Effector memory CD8-positive, alpha-beta T cell (primary cell): Measurements from ENCODE around the gene BCL11A.

Experiments used
- ATAC-seq: fragments of 150-1000 bp; cut with Tn5 transposase; replicated peaks from 2 replicates; pipeline ENCODE4 v1.10.0; 2021; ENCODE audit warnings: mild to moderate bottlenecking, moderate library complexity
- DNase-seq, 3 experiments: peaks; one replicate each; pipeline ENCODE4 v3.0.0; 2021
- H3K27ac Mint-ChIP-seq, 2 donors: one replicate each; pipeline ENCODE4 v1.8.0; 2022; ENCODE audit warnings: mild to moderate bottlenecking in 2 of 2, mixed read lengths in 2 of 2, moderate library complexity in 2 of 2
- H3K27me3 Mint-ChIP-seq, 2 donors: one replicate each; pipeline ENCODE4 v1.8.0; 2022; ENCODE audit warnings: mixed read lengths in 2 of 2
- H3K36me3 Mint-ChIP-seq: one replicate; pipeline ENCODE4 v1.8.0; 2022; ENCODE audit warnings: mild to moderate bottlenecking, moderate library complexity, mixed read lengths; ENCODE audit not compliant: insufficient read depth
- H3K4me1 Mint-ChIP-seq, 2 donors: one replicate each; pipeline ENCODE4 v1.8.0; 2022; ENCODE audit warnings: low read depth in 2 of 2, mixed read lengths in 2 of 2
- H3K4me3 Mint-ChIP-seq, 2 donors: one replicate each; pipeline ENCODE4 v1.8.0; 2022; ENCODE audit warnings: mild to moderate bottlenecking in 2 of 2, mixed read lengths in 2 of 2, moderate library complexity in 2 of 2
- H3K9me3 Mint-ChIP-seq, 2 donors: one replicate each; pipeline ENCODE4 v1.8.0; 2022; ENCODE audit warnings: mixed read lengths in 2 of 2

BCL11A gene

GRCh38 chr2:60533101-60534051, 20.1 kb downstream of the BCL11A start:
- Mint-ChIP-seq H3K4me1 (peaks cover 0 to 4% of the 10 kb centered on the region in 2 donors), H3K9me3 (no peaks in the 10 kb centered on the region), H3K4me3 (no peak overlapping the region), H3K36me3 (no peaks in the 10 kb centered on the region), H3K27me3 (peaks cover 66 to 75% of the 10 kb centered on the region in 2 donors), H3K27ac (no peak overlapping the region)
- no peak for DNase-seq
- ATAC-seq = no peak

- peaks cover 75 to 76% of the 10 kb centered on the region in 2 donors for H3K27me3 Mint-ChIP-seq
- DNase-seq (no peak), ATAC-seq (no peak)
- peaks cover 0 to 4% of the 10 kb centered on the region in 2 donors for H3K4me1 Mint-ChIP-seq
- H3K4me3 Mint-ChIP-seq = no peak overlapping the region
- no peaks in the 10 kb centered on the region for H3K36me3 Mint-ChIP-seq
- H3K9me3 Mint-ChIP-seq = no peaks in the 10 kb centered on the region
- no peak overlapping the region for H3K27ac Mint-ChIP-seq
Measured at GRCh38 chr2:60532421-60532820, 21.0 kb downstream of the BCL11A start.

GRCh38 chr2:60531701-60532133, 21.7 kb downstream of the BCL11A start:
- no peak for ATAC-seq
- no peak overlapping the region for H3K4me3 Mint-ChIP-seq
- no peaks in the 10 kb centered on the region for H3K9me3 Mint-ChIP-seq
- H3K4me1 Mint-ChIP-seq = peaks cover 0 to 4% of the 10 kb centered on the region in 2 donors
- no peak overlapping the region for H3K27ac Mint-ChIP-seq
- peaks cover 81 to 82% of the 10 kb centered on the region in 2 donors for H3K27me3 Mint-ChIP-seq
- DNase-seq = no peak
- no peaks in the 10 kb centered on the region for H3K36me3 Mint-ChIP-seq

- no peak overlapping the region for H3K4me3 Mint-ChIP-seq
- no peak for ATAC-seq
- DNase-seq = no peak
Measured at GRCh38 chr2:60530660-60531281, 22.7 kb downstream of the BCL11A start.

GRCh38 chr2:60529785-60530627, 23.4 kb downstream of the BCL11A start:
- H3K27ac Mint-ChIP-seq = no peak overlapping the region
- DNase-seq (no peak), ATAC-seq (no peak)
- no peaks in the 10 kb centered on the region for H3K9me3 Mint-ChIP-seq
- H3K4me1 Mint-ChIP-seq = peaks cover 0 to 4% of the 10 kb centered on the region in 2 donors
- peaks cover 66% of the 10 kb centered on the region in 2 donors for H3K27me3 Mint-ChIP-seq
- H3K36me3 Mint-ChIP-seq = no peaks in the 10 kb centered on the region
- no peak overlapping the region for H3K4me3 Mint-ChIP-seq

More at GRCh38 chr2:60530660-60531281, 22.7 kb downstream of the BCL11A start:
- H3K27ac Mint-ChIP-seq = no peak overlapping the region
- H3K36me3 Mint-ChIP-seq = no peaks in the 10 kb centered on the region
- H3K27me3 Mint-ChIP-seq = peaks cover 73 to 74% of the 10 kb centered on the region in 2 donors
- H3K9me3 Mint-ChIP-seq = no peaks in the 10 kb centered on the region
- peaks cover 0 to 4% of the 10 kb centered on the region in 2 donors for H3K4me1 Mint-ChIP-seq

GRCh38 chr2:60529136-60529784, 24.2 kb downstream of the BCL11A start:
- no peaks in the 10 kb centered on the region for H3K9me3 Mint-ChIP-seq
- H3K4me1 Mint-ChIP-seq = peaks cover 0 to 4% of the 10 kb centered on the region in 2 donors
- H3K36me3 Mint-ChIP-seq = no peaks in the 10 kb centered on the region
- H3K27me3 Mint-ChIP-seq = peaks cover 61 to 66% of the 10 kb centered on the region in 2 donors
- no peak overlapping the region for H3K27ac Mint-ChIP-seq
- no peak overlapping the region for H3K4me3 Mint-ChIP-seq
- DNase-seq (no peak), ATAC-seq (no peak)

GRCh38 chr2:60528281-60529020, 25.0 kb downstream of the BCL11A start:
- peaks cover 0 to 4% of the 10 kb centered on the region in 2 donors for H3K4me1 Mint-ChIP-seq
- H3K4me3 Mint-ChIP-seq = no peak overlapping the region
- H3K36me3 Mint-ChIP-seq = no peaks in the 10 kb centered on the region
- no peak for DNase-seq
- no peak overlapping the region for H3K27ac Mint-ChIP-seq
- peaks cover 66 to 69% of the 10 kb centered on the region in 2 donors for H3K27me3 Mint-ChIP-seq
- H3K9me3 Mint-ChIP-seq = no peaks in the 10 kb centered on the region
- ATAC-seq = no peak

GRCh38 chr2:60527762-60528161, 25.7 kb downstream of the BCL11A start:
- H3K27me3 Mint-ChIP-seq = peaks cover 63 to 65% of the 10 kb centered on the region in 2 donors
- no peak overlapping the region for H3K27ac Mint-ChIP-seq
- H3K4me3 Mint-ChIP-seq = no peak overlapping the region
- no peaks in the 10 kb centered on the region for H3K36me3 Mint-ChIP-seq
- no peak for DNase-seq
- ATAC-seq = no peak
- H3K9me3 Mint-ChIP-seq = no peaks in the 10 kb centered on the region
- peaks cover 0 to 4% of the 10 kb centered on the region in 2 donors for H3K4me1 Mint-ChIP-seq

GRCh38 chr2:60526623-60527022, 26.8 kb downstream of the BCL11A start:
- DNase-seq (no peak), ATAC-seq (no peak)
- H3K9me3 Mint-ChIP-seq = no peaks in the 10 kb centered on the region
- no peak overlapping the region for H3K27ac Mint-ChIP-seq
- peaks cover 0 to 1% of the 10 kb centered on the region in 2 donors for H3K4me1 Mint-ChIP-seq
- peaks cover 65 to 66% of the 10 kb centered on the region in 2 donors for H3K27me3 Mint-ChIP-seq
- H3K36me3 Mint-ChIP-seq = peaks cover 3% of the 10 kb centered on the region
- H3K4me3 Mint-ChIP-seq = no peak overlapping the region

GRCh38 chr2:60525899-60526298, 27.6 kb downstream of the BCL11A start:
- Mint-ChIP-seq H3K27me3 (peaks cover 64 to 66% of the 10 kb centered on the region in 2 donors), H3K27ac (no peak overlapping the region), H3K4me1 (no peaks in the 10 kb centered on the region), H3K36me3 (peaks cover 3% of the 10 kb centered on the region), H3K4me3 (no peak overlapping the region), H3K9me3 (no peaks in the 10 kb centered on the region)
- ATAC-seq (no peak), DNase-seq (no peak)

- DNase-seq (no peak), ATAC-seq (no peak)
- H3K4me1 Mint-ChIP-seq = no peaks in the 10 kb centered on the region
- H3K36me3 Mint-ChIP-seq = peaks cover 3% of the 10 kb centered on the region
- H3K27ac Mint-ChIP-seq = no peak overlapping the region
- H3K27me3 Mint-ChIP-seq = peaks cover 54 to 61% of the 10 kb centered on the region in 2 donors
- no peaks in the 10 kb centered on the region for H3K9me3 Mint-ChIP-seq
- H3K4me3 Mint-ChIP-seq = no peak overlapping the region
Measured at GRCh38 chr2:60524874-60525273, 28.6 kb downstream of the BCL11A start.

- peaks cover 3% of the 10 kb centered on the region for H3K36me3 Mint-ChIP-seq
- no peak for ATAC-seq
- H3K4me3 Mint-ChIP-seq = no peak overlapping the region
- DNase-seq = no peak
- H3K4me1 Mint-ChIP-seq = no peaks in the 10 kb centered on the region
- peaks cover 44 to 55% of the 10 kb centered on the region in 2 donors for H3K27me3 Mint-ChIP-seq
- H3K27ac Mint-ChIP-seq = no peak overlapping the region
- no peaks in the 10 kb centered on the region for H3K9me3 Mint-ChIP-seq
Measured at GRCh38 chr2:60523963-60524362, 29.5 kb downstream of the BCL11A start.
